Muscle of leg (tissue), 11 donors: ENCODE measurements around the gene IGF2R. TPM values are rescaled to one million over a fixed set of nuclear protein-coding genes. Genes with fewer than 3 reads are reported as not detected.
"Not testable (repeated sequence)": the region's sequence is repeated elsewhere in the genome, so short reads cannot be mapped to it uniquely, and the experiment has no call there.

ENCODE experiments used
- DNase-seq: peaks from one replicate; pipeline ENCODE4 v3.0.0; 2013
- H3K27ac ChIP-seq: one replicate; pipeline ENCODE4 v1.5.1; 2013; ENCODE audit warnings: mild to moderate bottlenecking, low read length, control low read depth
- H3K27me3 ChIP-seq: one replicate; pipeline ENCODE4 v1.6.1; 2013; ENCODE audit warnings: low read length; ENCODE audit not compliant: control insufficient read depth, insufficient read depth
- H3K36me3 ChIP-seq: one replicate; pipeline ENCODE4 v1.6.1; 2013; ENCODE audit warnings: low read length; ENCODE audit not compliant: control insufficient read depth, insufficient read depth
- H3K4me1 ChIP-seq: one replicate; pipeline ENCODE4 v1.6.1; 2013; ENCODE audit warnings: low read length; ENCODE audit not compliant: control insufficient read depth, insufficient read depth
- H3K4me3 ChIP-seq: one replicate; pipeline ENCODE4 v1.5.1; 2013; ENCODE audit warnings: low read length, control low read depth
- H3K9me3 ChIP-seq: replicated peaks from 2 replicates; pipeline ENCODE4 v1.6.1; 2013; ENCODE audit warnings: low read depth, low read length; ENCODE audit not compliant: control insufficient read depth
- WGBS: methylation state at CpG from one replicate; pipeline ENCODE4 v1.1.5; 2013; ENCODE audit warnings: missing lambda C conversion rate; ENCODE audit not compliant: insufficient coverage; 5-methylcytosine and 5-hydroxymethylcytosine counted together
- polyA plus RNA-seq, 8 donors: library from polyadenylated mRNA; unstranded; fragments of 120-200 nt; gene quantifications; one replicate each; pipeline versions ENCODE4 v1.2.1 to v1.2.3, GENCODE V29; 2013; ENCODE audit warnings: inconsistent platforms in 1 of 8, low replicate concordance in 1 of 8; ENCODE audit not compliant: insufficient read length in 8 of 8, insufficient read depth in 1 of 8
- total RNA-seq: library from RNA; stranded (reverse); fragments of 120-200 nt; gene quantifications from one replicate; pipeline ENCODE4 v1.2.4, GENCODE V29; 2013

Gene IGF2R
- total and polyA plus RNA-seq, 9 donors: 66.6 to 133 (median 123) TPM

DNA sequence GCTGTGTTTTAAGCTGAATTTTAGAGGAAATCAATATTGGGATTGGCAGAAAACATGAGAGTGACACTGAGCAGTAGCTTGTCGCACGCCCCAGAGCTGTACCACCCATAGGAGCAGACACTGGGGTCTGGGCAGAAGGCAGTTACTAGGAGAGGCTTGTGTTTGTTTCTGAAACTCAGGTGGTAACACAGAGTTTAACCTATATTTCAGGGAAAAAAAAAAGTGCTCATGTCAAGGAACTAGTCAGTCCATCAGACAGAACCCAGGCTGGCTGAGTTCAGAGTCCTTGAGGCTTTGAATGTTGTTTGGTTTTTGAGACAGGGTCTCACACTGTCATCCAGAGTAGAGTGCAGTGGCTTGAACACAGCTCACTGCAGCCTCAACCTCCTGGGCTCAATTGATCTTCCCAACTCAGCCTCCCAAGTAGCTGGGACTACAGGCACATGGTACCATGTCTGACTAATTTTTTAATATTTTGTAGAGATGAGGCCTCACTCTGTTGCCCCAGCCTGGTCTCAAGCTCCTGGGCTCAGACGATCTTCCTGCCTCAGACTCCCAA is 159.3 kb downstream of the IGF2R start:
- no peaks in the 10 kb centered on the region for H3K4me1 ChIP-seq
- 89% methylated on average over 3 of the region's 3 CpGs for WGBS
- no peaks in the 10 kb centered on the region for H3K27me3 ChIP-seq
- peaks cover 7% of the 10 kb centered on the region for H3K36me3 ChIP-seq
- no peak overlapping the region for H3K27ac ChIP-seq
- DNase-seq: no peak
- H3K4me3 ChIP-seq: no peak overlapping the region
- no peaks in the 10 kb centered on the region for H3K9me3 ChIP-seq

DNA sequence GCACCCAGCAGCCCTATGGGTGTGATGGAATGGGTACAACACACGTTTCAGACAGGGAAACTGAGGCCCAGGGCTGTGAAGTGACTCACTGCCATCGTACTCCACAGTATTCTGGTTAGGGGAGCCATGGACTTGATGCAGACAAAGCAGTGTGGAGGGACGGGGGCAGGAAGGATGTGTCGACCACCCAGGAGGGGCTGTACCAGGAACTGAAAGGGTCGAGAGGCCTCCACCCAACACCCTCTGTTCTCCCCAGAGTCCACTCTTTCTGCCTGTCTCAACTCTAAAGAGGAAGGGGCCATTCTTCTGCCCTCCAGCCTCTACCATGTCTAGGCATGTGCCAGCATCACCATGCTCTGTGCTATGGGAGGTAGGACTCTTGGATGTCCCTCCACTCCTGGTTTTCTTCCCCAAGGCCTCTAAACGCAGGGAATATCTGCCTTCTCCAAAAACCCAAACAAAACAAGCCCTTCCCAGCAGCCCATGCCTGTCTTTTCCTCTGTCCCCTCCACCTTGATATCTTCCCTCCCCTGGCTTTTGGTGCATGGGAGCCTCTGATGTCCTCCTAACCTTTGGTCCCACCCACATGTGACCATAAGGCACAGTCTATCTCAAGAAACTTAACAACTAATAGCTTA is 160.1 kb downstream of the IGF2R start:
- WGBS: 75% methylated on average over 2 of the region's 6 CpGs
- no peak overlapping the region for H3K27ac ChIP-seq
- H3K9me3 ChIP-seq: no peaks in the 10 kb centered on the region
- no peak for DNase-seq
- no peak overlapping the region for H3K4me3 ChIP-seq
- no peaks in the 10 kb centered on the region for H3K4me1 ChIP-seq
- no peaks in the 10 kb centered on the region for H3K27me3 ChIP-seq
- H3K36me3 ChIP-seq: peaks cover 7% of the 10 kb centered on the region

DNA sequence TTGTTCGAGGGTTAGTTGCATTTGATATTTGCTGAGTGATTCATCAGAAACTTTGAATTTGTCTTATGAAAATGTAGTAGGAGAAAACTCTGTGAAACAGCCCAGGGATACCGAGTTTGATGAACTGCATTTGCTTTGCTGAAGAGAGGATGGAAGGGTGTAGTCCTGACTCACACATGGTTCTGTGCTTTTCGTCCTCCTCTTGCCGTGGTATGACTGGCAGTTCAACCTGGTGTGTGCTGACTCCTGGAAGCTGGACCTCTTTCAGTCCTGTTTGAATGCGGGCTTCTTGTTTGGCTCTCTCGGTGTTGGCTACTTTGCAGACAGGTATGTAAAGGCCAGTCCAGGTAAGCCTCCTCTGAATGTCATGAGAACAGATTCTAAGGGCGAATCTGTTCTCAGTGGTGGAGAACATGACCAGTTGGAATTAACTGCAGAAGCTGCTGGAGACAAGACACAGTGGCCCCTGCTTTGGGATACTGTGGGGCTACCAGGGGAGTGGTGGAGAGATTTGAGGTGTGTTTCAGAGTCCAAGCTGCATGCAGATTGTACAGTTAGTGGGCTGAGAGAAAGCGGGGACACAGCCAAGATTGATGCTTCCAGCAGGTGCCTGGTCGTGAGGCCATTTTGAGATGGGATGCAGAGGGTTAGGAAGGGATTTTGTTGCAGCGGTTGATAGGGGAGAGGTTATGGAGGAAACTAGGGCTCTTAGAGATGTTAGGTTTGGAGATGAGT is 161.2 kb downstream of the IGF2R start:
- Histone ChIP-seq H3K4me1 (no peaks in the 10 kb centered on the region), H3K27me3 (no peaks in the 10 kb centered on the region), H3K4me3 (no peak overlapping the region), H3K27ac (no peak overlapping the region), H3K9me3 (no peaks in the 10 kb centered on the region), H3K36me3 (peaks cover 12% of the 10 kb centered on the region)
- 91% methylated on average over 10 of the region's 10 CpGs for WGBS
- no peak for DNase-seq

- no peaks in the 10 kb centered on the region for H3K4me1 ChIP-seq
- H3K9me3 ChIP-seq: no peaks in the 10 kb centered on the region
- H3K36me3 ChIP-seq: peaks cover 12% of the 10 kb centered on the region
- no peak for DNase-seq
- no peak overlapping the region for H3K27ac ChIP-seq
- 83% methylated on average over 13 of the region's 13 CpGs for WGBS
- no peaks in the 10 kb centered on the region for H3K27me3 ChIP-seq
- no peak overlapping the region for H3K4me3 ChIP-seq
Measured at GRCh38 chr6:160130729-160131484, 162.0 kb downstream of the IGF2R start.

DNA sequence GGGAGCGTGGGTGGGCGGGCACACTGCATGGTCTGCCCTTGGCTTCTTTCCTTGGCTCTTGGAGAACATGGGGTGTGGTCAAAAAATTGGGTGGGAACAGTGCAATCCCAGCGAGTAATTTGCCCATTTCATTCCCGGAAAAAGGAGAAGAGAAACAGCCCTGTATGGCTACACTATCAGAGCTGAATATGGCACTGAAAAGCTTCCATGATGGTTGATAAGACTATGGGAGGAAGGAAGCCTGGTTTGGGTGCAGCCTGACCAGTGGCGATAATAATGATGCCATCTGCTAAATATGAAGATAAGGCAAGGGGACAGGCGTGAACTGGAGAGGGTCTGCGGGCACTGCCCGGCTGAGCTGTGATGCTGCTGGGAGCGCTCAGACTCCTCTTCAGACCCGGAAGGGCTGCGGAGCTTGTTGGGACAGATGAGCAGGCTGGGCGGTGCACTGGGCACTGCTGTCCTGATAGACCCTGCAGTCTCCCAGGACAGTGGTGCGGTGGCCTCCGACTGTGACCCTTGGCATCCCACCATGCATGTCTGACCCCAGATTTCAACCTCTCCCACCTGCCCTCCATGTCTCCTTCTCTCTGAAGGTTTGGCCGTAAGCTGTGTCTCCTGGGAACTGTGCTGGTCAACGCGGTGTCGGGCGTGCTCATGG is 162.9 kb downstream of the IGF2R start:
- no peak for DNase-seq
- Histone ChIP-seq H3K27ac (no peak overlapping the region), H3K4me1 (no peaks in the 10 kb centered on the region), H3K9me3 (no peaks in the 10 kb centered on the region), H3K4me3 (no peak overlapping the region), H3K27me3 (no peaks in the 10 kb centered on the region), H3K36me3 (peaks cover 13% of the 10 kb centered on the region)
- 90% methylated on average over 16 of the region's 19 CpGs for WGBS

GRCh38 chr6:160132297-160132637 is 163.4 kb downstream of the IGF2R start:
- WGBS: 100% methylated on average over 1 of the region's 4 CpGs
- Histone ChIP-seq H3K4me1 (no peaks in the 10 kb centered on the region), H3K4me3 (no peak overlapping the region), H3K27ac (no peak overlapping the region), H3K27me3 (no peaks in the 10 kb centered on the region), H3K36me3 (peaks cover 15% of the 10 kb centered on the region), H3K9me3 (no peaks in the 10 kb centered on the region)
- no peak for DNase-seq

DNA sequence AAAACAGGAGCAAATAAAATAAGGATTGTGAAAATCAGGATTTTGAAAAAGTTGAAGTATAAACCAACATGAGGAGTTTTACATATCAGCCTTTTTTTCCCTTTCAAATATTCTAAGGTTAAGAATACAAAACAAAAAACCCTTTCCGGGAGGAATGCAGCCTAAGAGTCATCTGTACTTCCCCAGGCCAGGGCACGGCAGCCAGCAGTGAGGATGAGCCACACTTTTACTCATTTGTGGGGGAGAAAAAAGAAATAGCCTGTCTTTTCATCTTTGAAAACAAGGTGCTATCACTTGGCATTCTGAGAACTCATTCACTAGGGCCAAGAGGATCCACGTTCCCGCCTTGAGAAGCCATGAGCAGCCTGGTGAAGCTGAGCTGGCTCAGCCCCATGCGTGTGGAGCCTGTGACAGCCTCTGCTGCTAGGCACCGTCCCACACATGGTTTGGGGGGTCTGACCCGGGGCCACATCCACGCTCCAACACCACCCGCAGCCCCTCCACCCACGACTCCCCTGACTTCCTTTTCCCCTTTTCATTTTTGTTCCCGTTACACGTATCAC is 164.0 kb downstream of the IGF2R start:
- 55% methylated on average over 7 of the region's 12 CpGs for WGBS

DNA sequence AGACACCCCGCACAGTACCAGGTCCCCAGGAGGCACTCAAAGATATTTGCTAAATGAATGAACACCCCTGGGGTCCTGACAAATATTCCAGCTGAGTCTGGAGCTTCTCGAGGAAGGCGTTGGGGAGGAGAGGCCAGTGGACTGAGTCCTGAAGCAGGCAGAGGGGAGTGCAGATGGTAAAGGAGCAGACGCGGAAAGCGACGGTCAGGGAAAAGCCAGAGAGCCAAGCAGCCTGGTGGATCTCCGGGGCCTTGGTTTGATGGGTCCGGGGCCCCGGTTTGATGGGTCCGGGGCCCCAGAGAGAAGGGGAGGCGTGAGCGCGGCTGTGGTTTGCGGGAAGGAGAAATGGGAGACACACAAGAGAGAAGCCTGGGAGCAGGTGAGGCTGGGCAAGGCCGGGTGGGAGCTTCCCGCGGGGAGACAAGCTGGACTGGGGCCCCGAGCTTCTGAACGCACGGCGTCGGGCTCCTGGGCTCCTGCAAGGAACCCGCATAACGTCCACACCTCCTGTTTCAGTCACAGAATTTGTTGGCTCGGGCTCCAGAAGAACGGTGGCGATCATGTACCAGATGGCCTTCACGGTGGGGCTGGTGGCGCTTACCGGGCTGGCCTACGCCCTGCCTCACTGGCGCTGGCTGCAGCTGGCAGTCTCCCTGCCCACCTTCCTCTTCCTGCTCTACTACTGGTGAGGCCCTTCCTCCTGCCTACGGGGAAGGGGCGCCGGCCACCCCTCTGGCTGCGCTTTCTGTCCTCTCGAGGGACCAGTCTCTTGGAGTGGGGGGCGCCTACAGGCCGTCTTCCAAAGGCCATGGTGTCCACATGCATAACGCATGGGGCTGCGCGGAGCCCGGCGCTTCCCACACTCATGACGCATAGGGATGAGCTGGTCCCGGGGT is 164.8 kb downstream of the IGF2R start:
- no peaks in the 10 kb centered on the region for H3K9me3 ChIP-seq
- no peak for DNase-seq

More for the DNA sequence above, 164.0 kb downstream of the IGF2R start:
- DNase-seq: no peak
- Histone ChIP-seq H3K36me3 (peaks cover 15% of the 10 kb centered on the region), H3K27me3 (no peaks in the 10 kb centered on the region), H3K4me1 (no peaks in the 10 kb centered on the region), H3K27ac (no peak overlapping the region), H3K9me3 (no peaks in the 10 kb centered on the region), H3K4me3 (no peak overlapping the region)

DNA sequence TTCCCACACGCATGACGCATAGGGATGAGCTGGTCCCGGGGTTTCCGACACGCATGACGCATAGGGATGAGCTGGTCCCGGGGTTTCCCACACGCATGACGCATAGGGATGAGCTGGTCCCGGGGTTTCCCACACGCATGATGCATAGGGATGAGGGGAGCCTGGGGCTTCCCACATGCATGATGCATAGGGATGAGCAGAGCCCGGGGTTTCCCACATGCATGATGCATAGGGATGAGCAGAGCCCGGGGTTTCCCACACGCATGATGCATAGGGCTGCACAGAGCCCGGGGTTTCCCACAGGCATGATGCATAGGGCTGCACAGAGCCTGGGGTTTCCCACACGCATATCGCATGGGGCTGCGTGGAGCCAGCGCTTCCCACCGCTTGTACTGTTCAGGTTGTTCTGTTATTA is 165.5 kb downstream of the IGF2R start:
- H3K36me3 ChIP-seq: peaks cover 13% of the 10 kb centered on the region
- not testable (repeated sequence) for H3K27ac ChIP-seq, H3K4me3 ChIP-seq, H3K4me1 ChIP-seq, H3K27me3 ChIP-seq, H3K9me3 ChIP-seq, DNase-seq
- WGBS: 91% methylated on average over 19 of the region's 20 CpGs

More for the DNA sequence above, 164.8 kb downstream of the IGF2R start:
- Histone ChIP-seq H3K27me3 (no peaks in the 10 kb centered on the region), H3K4me1 (no peaks in the 10 kb centered on the region), H3K36me3 (peaks cover 15% of the 10 kb centered on the region), H3K4me3 (no peak overlapping the region), H3K27ac (no peak overlapping the region)
- WGBS: 89% methylated on average over 45 of the region's 47 CpGs
